Astrocyte of the spinal cord (primary cell): ENCODE results near the gene IRAG1.

Experiments
- DNase-seq: peaks from one replicate; pipeline ENCODE4 v3.0.0; 2011; ENCODE audit warnings: low read depth, low spot score
- H3K4me3 ChIP-seq: 2 replicates; pipeline ENCODE4 v1.5.1; 2011; ENCODE audit warnings: low read depth, mild to moderate bottlenecking, low read length, moderate library complexity
- CTCF ChIP-seq: IDR thresholded peaks from 2 replicates; pipeline ENCODE4 v1.5.1; 2012; ENCODE audit warnings: low read depth, mild to moderate bottlenecking, low read length, inconsistent platforms
- in situ Hi-C: cut with HindIII; loops from 2 replicates; pipeline ENCODE4 v1.10.0; 2017; ENCODE audit warnings: low sequenced_read_pairs

IRAG1 gene

GRCh38 chr11:10670099-10670498 lies 23.5 kb downstream of the IRAG1 start:
- no peak for DNase-seq
- in situ Hi-C loops: no loop called here
- no peak for TF ChIP-seq CTCF
- H3K4me3 ChIP-seq: no peak overlapping the region

GRCh38 chr11:10669258-10670033 lies 24.1 kb downstream of the IRAG1 start:
- H3K4me3 ChIP-seq: no peak overlapping the region
- in situ Hi-C loops: no loop called here
- DNase-seq: peak; percentile 77
- no peak for TF ChIP-seq CTCF

- peak; percentile 79 for DNase-seq
- in situ Hi-C loops: no loop called here
- no peak overlapping the region for H3K4me3 ChIP-seq
- no peak for TF ChIP-seq CTCF
Observed at GRCh38 chr11:10667521-10667885, 26.1 kb downstream of the IRAG1 start.

GRCh38 chr11:10666556-10667520 lies 26.7 kb downstream of the IRAG1 start:
- no peak for TF ChIP-seq CTCF
- in situ Hi-C loops: no loop called here
- DNase-seq: peak; percentile 67
- H3K4me3 ChIP-seq: no peak overlapping the region

- no peak overlapping the region for H3K4me3 ChIP-seq
- DNase-seq: no peak
- TF ChIP-seq CTCF: no peak
- in situ Hi-C loops: no loop called here
Observed at GRCh38 chr11:10664496-10664895, 29.1 kb downstream of the IRAG1 start.

- in situ Hi-C loops: no loop called here
- DNase-seq: peak; percentile 69
- TF ChIP-seq CTCF: no peak
- H3K4me3 ChIP-seq: no peak overlapping the region
Observed at GRCh38 chr11:10663990-10664389, 29.6 kb downstream of the IRAG1 start.
